HG02571 (cell line): ENCODE results near the gene TCEA2.

Experiments used
- ATAC-seq: cut with Tn5 transposase; IDR thresholded peaks from one replicate; pipeline ENCODE4 v1.9.1; 2021; ENCODE audit warnings: mild to moderate bottlenecking, moderate library complexity; ENCODE audit not compliant: unreplicated experiment

TCEA2 gene

DNA sequence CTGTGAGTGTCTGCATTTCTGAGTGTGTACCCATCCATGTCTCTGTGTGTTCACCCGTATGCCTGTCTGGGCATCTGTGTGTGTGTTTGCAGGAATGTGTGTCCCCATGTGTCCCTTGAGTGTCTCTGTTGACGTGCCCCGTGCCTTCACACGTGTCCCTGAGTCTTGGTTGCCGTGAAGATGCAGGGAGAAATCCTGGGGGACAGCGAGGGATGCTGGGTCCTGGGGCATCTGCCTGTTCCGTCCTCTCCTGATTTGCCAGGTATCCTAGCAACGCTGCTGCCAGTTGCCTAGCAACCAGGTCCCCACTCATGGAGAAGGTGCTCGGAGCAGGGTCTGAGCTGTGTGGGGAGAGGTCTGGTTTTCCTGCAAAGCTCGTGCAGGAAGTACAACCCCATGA is 27.2 kb downstream of the TCEA2 start:
- no peak for ATAC-seq

DNA sequence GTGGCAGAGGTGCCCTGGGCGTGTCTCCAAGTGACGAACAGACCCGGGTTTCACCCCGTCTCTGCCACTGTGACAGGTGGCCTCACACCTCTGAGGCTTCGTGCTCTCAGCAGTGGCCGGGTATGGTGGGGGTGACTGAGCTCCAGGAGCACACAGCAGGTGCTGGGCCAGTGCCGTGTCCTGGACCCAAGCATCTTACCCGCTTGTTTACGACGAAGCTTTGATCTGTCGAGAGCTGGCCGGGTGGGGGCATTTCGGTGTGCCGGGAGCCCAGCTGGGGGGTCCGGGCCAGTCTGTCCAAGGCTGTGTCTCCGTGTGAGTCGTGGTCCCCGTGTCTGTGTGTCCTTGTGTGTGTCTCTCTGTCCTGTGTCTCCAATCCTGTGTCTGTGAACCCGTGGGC is 28.3 kb downstream of the TCEA2 start:
- ATAC-seq: no peak

- no peak for ATAC-seq
These were observed 28.8 kb downstream of the TCEA2 start for GRCh38 chr20:64091770-64092169.

GRCh38 chr20:64092258-64093012 is 29.4 kb downstream of the TCEA2 start:
- no peak for ATAC-seq

DNA sequence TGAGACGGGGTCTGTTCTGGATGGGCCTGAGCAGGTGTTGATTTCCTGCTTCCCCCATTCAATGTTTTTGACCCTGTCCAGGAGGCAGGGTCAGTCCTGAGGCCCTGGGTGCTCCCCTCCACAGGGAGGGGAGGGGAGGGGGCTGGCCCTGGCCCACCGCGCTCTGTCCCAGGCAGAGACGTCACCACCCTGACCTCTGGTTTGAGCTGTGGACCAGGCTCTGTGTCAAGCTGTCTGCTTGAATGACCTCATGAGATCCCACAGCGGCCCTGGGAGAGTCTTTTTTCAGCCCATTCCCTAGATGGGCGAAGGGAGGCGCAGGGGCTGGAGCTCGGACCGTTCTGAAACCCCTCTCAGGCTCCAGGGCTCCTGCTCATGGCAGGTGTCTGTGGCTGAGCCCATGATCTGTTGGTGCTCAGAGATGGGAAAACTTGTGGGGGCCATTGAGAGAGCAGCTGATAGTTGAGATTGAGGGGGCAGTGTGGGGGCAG is 30.1 kb downstream of the TCEA2 start:
- no peak for ATAC-seq

DNA sequence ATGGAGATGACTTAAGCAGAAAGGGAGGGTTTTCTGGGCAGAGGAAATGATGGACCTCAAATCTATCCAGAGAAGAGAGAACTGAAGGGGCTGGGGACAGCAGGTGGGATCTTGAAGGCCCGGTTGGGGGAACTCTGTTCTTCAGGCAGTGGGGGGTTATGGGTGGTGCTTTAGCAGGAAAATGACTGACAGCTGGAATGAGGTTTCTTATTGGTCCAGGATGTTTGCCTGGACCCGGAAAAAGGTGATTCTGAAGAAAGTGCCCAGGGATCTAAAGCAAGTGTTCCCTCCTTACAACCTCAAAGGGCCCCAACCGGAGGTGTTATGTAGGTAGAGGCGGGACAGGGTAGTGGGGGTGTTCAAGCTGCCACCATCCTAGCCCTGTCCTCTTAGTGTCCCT is 32.5 kb downstream of the TCEA2 start:
- ATAC-seq: no peak

GRCh38 chr20:64095927-64096326 is 32.9 kb downstream of the TCEA2 start:
- no peak for ATAC-seq

DNA sequence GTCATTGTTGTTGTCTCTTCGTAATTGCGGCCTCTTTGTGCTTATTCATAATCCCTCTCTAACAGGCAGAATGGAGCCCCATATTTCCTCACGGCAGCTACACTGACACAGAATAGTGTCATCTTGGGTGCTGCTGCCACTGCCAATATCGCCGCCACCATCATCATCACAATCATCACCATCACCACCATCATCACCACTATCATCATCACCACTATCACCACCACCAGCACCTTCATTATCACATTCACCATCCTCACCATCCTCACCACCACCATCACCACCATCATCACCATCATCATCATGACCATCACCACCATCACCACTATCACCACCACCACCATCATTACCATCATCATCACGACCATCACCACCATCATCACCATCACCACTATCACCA is 33.5 kb downstream of the TCEA2 start:
- no peak for ATAC-seq

DNA sequence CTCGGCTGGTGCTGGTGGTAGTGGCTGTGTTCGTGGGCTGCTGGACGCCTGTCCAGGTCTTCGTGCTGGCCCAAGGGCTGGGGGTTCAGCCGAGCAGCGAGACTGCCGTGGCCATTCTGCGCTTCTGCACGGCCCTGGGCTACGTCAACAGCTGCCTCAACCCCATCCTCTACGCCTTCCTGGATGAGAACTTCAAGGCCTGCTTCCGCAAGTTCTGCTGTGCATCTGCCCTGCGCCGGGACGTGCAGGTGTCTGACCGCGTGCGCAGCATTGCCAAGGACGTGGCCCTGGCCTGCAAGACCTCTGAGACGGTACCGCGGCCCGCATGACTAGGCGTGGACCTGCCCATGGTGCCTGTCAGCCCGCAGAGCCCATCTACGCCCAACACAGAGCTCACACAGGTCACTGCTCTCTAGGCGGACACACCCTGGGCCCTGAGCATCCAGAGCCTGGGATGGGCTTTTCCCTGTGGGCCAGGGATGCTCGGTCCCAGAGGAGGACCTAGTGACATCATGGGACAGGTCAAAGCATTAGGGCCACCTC is 35.5 kb downstream of the TCEA2 start:
- no peak for ATAC-seq

GRCh38 chr20:64099086-64099786 is 36.2 kb downstream of the TCEA2 start:
- no peak for ATAC-seq

DNA sequence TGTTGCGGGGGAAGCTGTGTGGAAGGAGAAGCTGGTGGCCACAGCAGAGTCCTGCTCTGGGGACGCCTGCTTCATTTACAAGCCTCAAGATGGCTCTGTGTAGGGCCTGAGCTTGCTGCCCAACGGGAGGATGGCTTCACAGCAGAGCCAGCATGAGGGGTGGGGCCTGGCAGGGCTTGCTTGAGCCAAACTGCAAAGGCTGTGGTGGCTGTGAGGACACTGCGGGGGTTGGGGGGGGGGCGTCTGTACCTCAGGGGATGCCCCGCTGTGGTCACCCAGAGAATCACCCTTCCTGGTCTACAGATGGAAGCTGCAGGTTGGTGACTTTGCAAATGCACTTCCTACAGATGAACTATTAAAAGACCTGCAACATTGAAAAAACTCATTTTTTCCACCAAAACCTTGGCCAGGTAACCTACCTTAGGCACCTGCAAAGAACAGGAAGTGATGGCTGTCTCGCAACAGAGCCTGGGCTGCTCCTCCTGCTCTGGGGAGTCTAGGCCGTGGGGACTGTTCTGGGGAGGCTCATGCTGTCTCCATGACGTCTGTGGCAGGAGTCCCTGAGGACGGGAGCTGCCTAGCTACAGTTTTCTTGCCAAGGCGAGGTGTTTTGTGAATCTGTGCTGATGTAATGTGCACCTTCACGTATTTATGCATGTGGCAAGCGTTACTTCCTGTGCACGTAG is 37.0 kb downstream of the TCEA2 start:
- ATAC-seq: no peak

DNA sequence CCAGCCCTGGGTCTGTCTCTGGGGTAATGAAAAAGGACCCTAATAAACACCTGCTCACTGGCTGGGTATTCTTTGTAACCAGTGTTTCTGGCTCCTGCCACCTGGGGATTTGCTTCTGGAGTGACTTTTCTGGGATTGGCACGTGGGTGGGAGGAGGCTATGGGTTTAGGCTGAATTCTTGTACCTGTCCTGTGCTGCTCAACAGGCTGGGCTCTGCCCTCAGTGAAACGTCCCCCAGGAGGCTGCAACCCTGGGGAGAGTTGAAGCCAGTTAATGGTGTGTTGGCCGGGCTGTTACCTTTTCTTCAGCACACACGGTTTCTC is 37.5 kb downstream of the TCEA2 start:
- no peak for ATAC-seq

GRCh38 chr20:64100946-64101688 is 38.1 kb downstream of the TCEA2 start:
- ATAC-seq: no peak

GRCh38 chr20:64101731-64102621 is 39.0 kb downstream of the TCEA2 start:
- ATAC-seq: no peak

GRCh38 chr20:64102647-64103354 is 39.8 kb downstream of the TCEA2 start:
- no peak for ATAC-seq

DNA sequence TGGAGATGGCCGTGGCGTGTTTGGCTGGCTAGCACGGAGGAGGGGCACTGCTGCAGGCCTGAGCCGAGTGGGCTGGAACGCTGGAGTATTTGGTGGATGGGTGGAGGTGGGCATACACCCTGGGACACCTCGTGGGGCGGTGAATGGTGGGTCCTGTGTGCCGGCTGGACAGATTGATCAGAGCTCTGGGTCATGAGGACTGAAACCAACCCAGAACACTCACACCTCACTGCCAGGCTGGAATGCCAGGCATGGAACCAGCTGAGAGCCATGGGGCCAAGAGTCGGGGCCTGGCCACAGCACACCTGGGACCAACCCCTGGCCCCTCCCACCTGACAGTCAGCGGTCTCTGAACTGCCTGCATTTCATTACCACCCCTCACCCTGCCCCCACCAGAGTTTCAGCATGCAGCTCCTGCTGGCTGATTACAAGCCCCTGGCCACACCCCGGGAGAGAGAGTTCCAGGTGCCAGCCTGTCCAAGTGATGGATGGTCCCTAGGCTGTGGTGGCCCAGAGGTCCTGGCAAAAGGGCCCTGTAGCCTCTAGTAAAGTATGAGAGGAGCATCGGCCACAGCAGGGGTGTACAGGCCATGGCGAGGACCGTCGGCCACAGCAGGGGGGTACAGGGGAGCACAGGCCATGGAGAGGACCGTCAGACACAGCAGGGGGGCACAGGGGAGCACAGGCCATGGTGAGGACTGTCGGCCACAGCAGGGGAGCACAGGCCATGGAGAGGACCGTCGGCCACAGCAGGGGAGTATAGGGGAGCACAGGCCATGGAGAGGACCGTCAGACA is 41.1 kb downstream of the TCEA2 start:
- no peak for ATAC-seq

DNA sequence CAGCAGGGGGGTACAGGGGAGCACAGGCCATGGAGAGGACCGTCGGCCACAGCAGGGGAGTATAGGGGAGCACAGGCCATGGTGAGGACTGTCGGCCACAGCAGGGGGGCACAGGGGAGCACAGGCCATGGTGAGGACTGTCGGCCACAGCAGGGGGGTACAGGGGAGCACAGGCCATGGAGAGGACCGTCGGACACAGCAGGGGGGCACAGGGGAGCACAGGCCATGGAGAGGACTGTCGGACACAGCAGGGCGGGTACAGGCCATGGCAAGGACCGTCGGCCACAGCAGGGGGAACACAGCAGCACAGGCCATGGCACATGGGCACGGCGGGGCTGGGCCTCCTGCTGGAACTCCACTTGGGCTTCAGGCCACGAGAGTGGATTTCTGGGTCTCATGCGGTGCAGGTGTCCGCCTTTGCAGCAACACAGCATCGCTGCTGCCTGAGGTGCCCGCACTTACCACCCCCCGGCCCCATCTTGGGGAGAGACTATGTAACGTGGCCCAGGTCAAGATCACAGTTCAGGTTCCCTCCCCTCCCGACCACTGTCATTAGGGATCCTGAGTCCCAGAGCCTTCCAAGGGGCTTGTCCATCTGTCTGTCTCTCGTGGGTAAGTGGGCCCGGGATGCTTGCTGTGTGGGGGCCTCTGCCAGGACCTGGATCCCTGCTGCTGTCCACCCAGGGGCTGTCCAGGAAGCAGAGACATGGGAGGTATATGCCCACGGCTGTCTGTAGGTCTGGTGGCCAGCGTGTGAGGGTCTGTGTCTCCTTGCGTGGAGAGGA is 41.9 kb downstream of the TCEA2 start:
- ATAC-seq: no peak
